Left lung (tissue), 10 donors: Measurements from ENCODE around the gene NTM. TPM values are rescaled to one million over a fixed set of nuclear protein-coding genes. Genes with fewer than 3 reads are reported as not detected.

Experiments
- ATAC-seq: fragments of 200-7000 bp; cut with Tn5 transposase; one replicate; pipeline ENCODE4 v1.9.1; 2020; ENCODE audit warnings: moderate library complexity
- DNase-seq, 4 donors: peaks; one replicate each; pipeline ENCODE4 v3.0.0-alpha.2; 2013 to 2020
- H3K27ac ChIP-seq, 2 donors: fragments of 200-600 bp; sonication (generic) in 1 of 2; one replicate each; pipeline versions ENCODE4 v1.5.0 to v1.8.0; 2020 to 2021
- H3K27me3 ChIP-seq, 2 donors: fragments of 200-600 bp; sonication (generic) in 1 of 2; one replicate each; pipeline versions ENCODE4 v1.5.0 to v1.8.0; 2020 to 2021
- H3K36me3 ChIP-seq, 2 donors: fragments of 200-600 bp; sonication (generic) in 1 of 2; one replicate each; pipeline versions ENCODE4 v1.5.0 to v1.8.0; 2020 to 2021
- H3K4me1 ChIP-seq, 2 donors: fragments of 200-600 bp; one replicate each; pipeline ENCODE4 v1.8.0; 2021
- H3K4me3 ChIP-seq, 2 donors: fragments of 200-600 bp; sonication (generic) in 1 of 2; one replicate each; pipeline versions ENCODE4 v1.5.0 to v1.8.0; 2020 to 2021; ENCODE audit warnings: mild to moderate bottlenecking in 1 of 2
- H3K9me3 ChIP-seq, 2 donors: fragments of 200-600 bp; sonication (generic) in 1 of 2; one replicate each; pipeline versions ENCODE4 v1.5.0 to v1.8.0; 2020 to 2021
- intact Hi-C, 2 donors: fragments of 100-400 bp; cut with DNase I; formaldehyde crosslinking; loops; one replicate each; pipeline versions ENCODE4 v1.11.2 to v1.14.2; 2022
- polyA plus RNA-seq, 6 donors: library from polyadenylated mRNA; unstranded; fragments of 120-200 nt; gene quantifications; one replicate each; pipeline ENCODE4 v1.2.1, GENCODE V29; 2013; ENCODE audit not compliant: insufficient read length in 6 of 6
- total RNA-seq, 2 donors: library from RNA; stranded (reverse); fragmentation: NEBNext Ultra II Directional; extraction: Animal tissue kit (Norgen Biotek cat#: 25700); gene quantifications; one replicate each; pipeline ENCODE4 v1.2.1, GENCODE V29; 2021
- TF ChIP-seq, protein P1 (sequence below), 2 donors: fragments of 200-600 bp; sonication (generic) in 1 of 2; IDR thresholded peaks; one replicate each; pipeline versions ENCODE4 v1.5.0 to v1.8.0; 2021; ENCODE audit warnings: antibody characterized with exemption in 2 of 2
- donor health status: DM: no; HTN: yes; CAD: no.
- donor health status: DM: no; HTN: no; CAD: no.

Gene NTM
- total and polyA plus RNA-seq, 8 donors = 9.5 to 31.0 (median 21.1) TPM

DNA sequence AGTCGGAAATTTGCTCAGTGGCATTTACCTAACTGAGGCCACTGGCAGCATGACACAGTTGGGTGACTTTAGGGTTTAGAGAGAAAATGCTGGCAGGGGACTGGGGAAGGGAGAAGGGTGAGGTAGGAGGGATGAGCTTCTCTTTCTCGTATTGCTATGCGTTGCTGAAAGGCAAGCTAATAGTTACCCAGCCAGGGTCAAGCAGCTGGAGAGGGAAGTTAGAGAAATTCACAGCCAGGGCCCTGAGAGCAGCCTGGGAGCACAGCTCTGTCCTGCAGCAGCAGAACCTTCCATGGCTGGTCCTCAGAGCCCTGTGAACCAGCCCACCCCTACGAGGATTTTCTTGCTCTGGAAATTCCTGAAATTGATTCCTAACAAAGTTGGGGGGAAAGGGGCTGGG is 679.6 kb downstream of the NTM start:
- no peak overlapping the region for H3K4me3 ChIP-seq
- intact Hi-C loops = no loop called here
- no peaks in the 10 kb centered on the region for H3K27me3 ChIP-seq
- H3K4me1 ChIP-seq = no peaks in the 10 kb centered on the region
- H3K9me3 ChIP-seq = no peaks in the 10 kb centered on the region
- no peaks in the 10 kb centered on the region for H3K36me3 ChIP-seq
- ATAC-seq = no peak
- no peak for DNase-seq
- no peak overlapping the region for H3K27ac ChIP-seq
- TF ChIP-seq, protein P1, sequence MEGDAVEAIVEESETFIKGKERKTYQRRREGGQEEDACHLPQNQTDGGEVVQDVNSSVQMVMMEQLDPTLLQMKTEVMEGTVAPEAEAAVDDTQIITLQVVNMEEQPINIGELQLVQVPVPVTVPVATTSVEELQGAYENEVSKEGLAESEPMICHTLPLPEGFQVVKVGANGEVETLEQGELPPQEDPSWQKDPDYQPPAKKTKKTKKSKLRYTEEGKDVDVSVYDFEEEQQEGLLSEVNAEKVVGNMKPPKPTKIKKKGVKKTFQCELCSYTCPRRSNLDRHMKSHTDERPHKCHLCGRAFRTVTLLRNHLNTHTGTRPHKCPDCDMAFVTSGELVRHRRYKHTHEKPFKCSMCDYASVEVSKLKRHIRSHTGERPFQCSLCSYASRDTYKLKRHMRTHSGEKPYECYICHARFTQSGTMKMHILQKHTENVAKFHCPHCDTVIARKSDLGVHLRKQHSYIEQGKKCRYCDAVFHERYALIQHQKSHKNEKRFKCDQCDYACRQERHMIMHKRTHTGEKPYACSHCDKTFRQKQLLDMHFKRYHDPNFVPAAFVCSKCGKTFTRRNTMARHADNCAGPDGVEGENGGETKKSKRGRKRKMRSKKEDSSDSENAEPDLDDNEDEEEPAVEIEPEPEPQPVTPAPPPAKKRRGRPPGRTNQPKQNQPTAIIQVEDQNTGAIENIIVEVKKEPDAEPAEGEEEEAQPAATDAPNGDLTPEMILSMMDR (IDR thresholded peaks at IDR 0.05) = no peak

DNA sequence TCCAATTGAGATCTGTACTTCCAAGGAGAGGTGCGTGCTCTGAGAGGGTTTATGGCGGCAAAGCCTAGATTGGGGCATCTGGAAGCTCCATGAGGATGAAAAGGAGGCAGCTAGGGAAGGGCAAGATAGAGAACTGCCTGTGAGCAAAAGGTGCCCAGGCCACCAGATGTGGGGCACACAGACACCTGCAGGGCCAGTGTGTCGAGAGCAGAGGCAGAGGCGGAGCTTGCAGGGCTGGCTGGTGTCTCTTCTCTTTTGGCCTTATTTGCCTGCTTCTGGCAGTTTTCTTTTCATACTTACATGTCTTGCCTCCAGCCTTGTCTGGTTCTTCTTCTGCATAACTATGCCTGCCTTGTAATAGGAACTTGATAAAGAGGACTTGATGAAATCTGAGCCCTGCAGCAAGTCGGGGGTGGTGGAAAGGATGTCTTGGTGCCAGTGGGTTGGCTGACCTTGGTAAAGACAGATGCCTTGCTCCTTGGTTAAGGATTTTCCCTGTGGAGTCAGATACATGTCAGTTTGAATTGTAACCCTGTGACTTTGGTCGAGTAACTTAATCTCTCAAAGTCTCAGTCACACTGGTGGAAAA is 680.3 kb downstream of the NTM start:
- no peak overlapping the region for H3K4me3 ChIP-seq
- TF ChIP-seq, protein P1 (IDR thresholded peaks at IDR 0.05) = no peak
- no peaks in the 10 kb centered on the region for H3K4me1 ChIP-seq
- ATAC-seq = no peak
- H3K36me3 ChIP-seq = no peaks in the 10 kb centered on the region
- H3K9me3 ChIP-seq = no peaks in the 10 kb centered on the region
- intact Hi-C loops = no loop called here
- no peaks in the 10 kb centered on the region for H3K27me3 ChIP-seq
- DNase-seq = no peak
- no peak overlapping the region for H3K27ac ChIP-seq

DNA sequence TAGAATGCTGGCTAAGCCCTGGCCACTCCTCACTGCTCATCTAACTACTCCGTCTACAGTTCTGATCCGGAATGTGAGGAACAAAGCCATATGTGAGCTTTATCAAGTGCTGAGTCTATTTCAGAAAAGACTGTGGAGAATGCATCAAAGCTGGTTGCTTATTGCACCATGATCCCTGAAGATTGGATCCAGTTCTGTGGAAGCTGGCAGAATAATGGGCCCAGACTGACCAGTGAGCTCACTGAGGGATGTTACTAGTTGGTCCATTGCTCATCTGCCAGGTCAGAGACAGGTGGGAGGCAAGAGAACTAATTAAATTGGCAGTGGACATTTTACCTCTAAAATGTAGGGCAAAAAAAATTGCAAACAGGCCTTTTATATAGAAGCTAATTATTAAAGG is 681.3 kb downstream of the NTM start:
- Histone ChIP-seq H3K27ac (no peak overlapping the region), H3K9me3 (no peaks in the 10 kb centered on the region), H3K27me3 (no peaks in the 10 kb centered on the region), H3K4me1 (no peaks in the 10 kb centered on the region), H3K4me3 (no peak overlapping the region), H3K36me3 (no peaks in the 10 kb centered on the region)
- intact Hi-C loops = no loop called here
- ATAC-seq (no peak), DNase-seq (no peak)
- TF ChIP-seq, protein P1 (IDR thresholded peaks at IDR 0.05) = no peak

DNA sequence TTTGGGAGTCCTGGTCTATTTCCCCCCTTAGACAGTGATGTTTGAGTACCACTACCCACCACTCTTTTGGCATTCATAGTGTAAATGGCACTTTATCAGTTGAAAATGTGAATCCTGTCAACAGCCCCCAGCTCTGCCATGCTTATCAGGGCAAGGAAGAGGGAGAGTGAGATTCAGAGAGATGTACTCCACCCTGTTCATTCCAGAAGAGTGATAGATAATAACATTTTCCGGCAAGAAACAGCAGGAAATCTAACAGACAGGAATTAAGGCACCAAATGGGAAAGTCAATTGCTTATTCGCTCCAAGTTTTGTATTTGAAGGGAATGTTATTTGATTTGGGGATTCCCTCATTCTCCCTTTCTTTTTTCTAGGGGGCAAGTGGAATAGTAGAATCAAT is 681.9 kb downstream of the NTM start:
- intact Hi-C loops = no loop called here
- ATAC-seq (no peak), DNase-seq (no peak)
- H3K4me3 ChIP-seq = no peak overlapping the region
- peaks cover 0 to 2% of the 10 kb centered on the region in 2 donors for H3K4me1 ChIP-seq
- H3K36me3 ChIP-seq = no peaks in the 10 kb centered on the region
- H3K27ac ChIP-seq = no peak overlapping the region
- H3K27me3 ChIP-seq = no peaks in the 10 kb centered on the region
- TF ChIP-seq, protein P1 (IDR thresholded peaks at IDR 0.05) = no peak
- no peaks in the 10 kb centered on the region for H3K9me3 ChIP-seq

DNA sequence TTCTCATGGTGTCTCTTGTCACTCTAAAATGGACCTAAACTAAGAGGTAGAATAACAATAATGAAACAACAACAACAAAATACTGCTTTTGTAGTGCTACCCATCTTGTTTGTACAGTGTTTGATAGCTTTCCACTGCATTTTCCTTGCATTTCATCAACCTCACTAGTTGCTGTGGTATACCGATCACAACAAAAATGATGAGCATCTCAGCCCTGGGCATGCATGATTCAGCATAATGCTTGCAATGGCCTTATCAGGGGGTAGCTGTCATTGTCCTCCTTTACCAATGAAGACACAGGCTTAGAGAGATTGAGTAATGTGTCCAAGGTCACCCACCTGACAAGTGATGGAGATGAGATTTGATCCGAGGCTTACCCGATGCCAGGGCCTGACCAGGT is 682.5 kb downstream of the NTM start:
- ATAC-seq (no peak), DNase-seq (no peak)
- H3K4me3 ChIP-seq = no peak overlapping the region
- TF ChIP-seq, protein P1 (IDR thresholded peaks at IDR 0.05) = no peak
- no peaks in the 10 kb centered on the region for H3K9me3 ChIP-seq
- intact Hi-C loops = no loop called here
- H3K36me3 ChIP-seq = no peaks in the 10 kb centered on the region
- no peak overlapping the region for H3K27ac ChIP-seq
- peaks cover 0 to 7% of the 10 kb centered on the region in 2 donors for H3K4me1 ChIP-seq
- no peaks in the 10 kb centered on the region for H3K27me3 ChIP-seq
